ENCODE results near the gene SEPHS2. TPM values are rescaled to one million over a fixed set of nuclear protein-coding genes. Genes with fewer than 3 reads are reported as not detected.

Gene SEPHS2
- total RNA-seq, 1 experiment from 2014 or later = 8.4 TPM

DNA sequence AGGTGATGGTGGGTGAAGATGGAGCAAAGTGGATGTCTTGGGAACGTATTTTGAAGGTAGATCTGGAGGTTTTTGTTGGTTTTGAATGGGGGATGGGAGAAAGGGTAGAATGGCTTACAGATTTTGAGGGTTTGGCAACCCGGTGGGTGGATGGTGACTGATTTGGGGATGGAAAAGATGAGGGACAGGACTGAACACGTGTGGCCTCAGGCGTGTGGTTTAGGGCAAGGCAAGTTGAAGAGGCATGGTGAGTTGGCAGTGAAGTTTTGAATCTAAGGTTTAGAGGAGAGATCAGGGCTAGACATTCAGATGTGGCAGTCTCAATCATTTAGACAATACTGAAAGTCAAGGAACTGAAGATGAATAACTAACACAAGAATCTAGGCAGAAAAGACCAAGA, 10.8 kb downstream of the SEPHS2 start:
- no peaks in the 10 kb centered on the region for H4K20me1 ChIP-seq (ENCODE audit: low read length)
- no peaks in the 10 kb centered on the region; the same call in 1 of the 2 replicates for H3K79me2 ChIP-seq (ENCODE audit: low read length)
- no peak overlapping the region for H3K4me2 ChIP-seq (ENCODE audit: low read length)
- CTCF ChIA-PET = no interaction called here
- no peaks in the 10 kb centered on the region for H3K36me3 ChIP-seq (ENCODE audit: low read depth, low read length)
- peaks cover 9% of the 10 kb centered on the region; the same call in 1 of the 2 replicates for H3K4me1 ChIP-seq (ENCODE audit: insufficient read depth, low read length)
- POLR2A ChIA-PET (ENCODE audit: unreplicated experiment) = no interaction called here
- TF ChIP-seq EZH2phosphoT487 (IDR thresholded peaks at IDR 0.05; ENCODE audit: borderline replicate concordance, low read length) (no peak), EZH2 (IDR thresholded peaks at IDR 0.05; ENCODE audit: low read length, unreplicated experiment) (no peak)
- TF ChIP-seq, protein P1, sequence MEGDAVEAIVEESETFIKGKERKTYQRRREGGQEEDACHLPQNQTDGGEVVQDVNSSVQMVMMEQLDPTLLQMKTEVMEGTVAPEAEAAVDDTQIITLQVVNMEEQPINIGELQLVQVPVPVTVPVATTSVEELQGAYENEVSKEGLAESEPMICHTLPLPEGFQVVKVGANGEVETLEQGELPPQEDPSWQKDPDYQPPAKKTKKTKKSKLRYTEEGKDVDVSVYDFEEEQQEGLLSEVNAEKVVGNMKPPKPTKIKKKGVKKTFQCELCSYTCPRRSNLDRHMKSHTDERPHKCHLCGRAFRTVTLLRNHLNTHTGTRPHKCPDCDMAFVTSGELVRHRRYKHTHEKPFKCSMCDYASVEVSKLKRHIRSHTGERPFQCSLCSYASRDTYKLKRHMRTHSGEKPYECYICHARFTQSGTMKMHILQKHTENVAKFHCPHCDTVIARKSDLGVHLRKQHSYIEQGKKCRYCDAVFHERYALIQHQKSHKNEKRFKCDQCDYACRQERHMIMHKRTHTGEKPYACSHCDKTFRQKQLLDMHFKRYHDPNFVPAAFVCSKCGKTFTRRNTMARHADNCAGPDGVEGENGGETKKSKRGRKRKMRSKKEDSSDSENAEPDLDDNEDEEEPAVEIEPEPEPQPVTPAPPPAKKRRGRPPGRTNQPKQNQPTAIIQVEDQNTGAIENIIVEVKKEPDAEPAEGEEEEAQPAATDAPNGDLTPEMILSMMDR (conservative IDR thresholded peaks at IDR 0.05; ENCODE audit: low read depth, low read length) = no peak
- ATAC-seq (no peak), DNase-seq (no peak)
- intact Hi-C loops (cut with micrococcal nuclease) = loop anchor here (5.0 kb wide), 1 partner anchor 202 kb away; no protein-coding TSS in a partner anchor
- no peaks in the 10 kb centered on the region for H3K9me2 ChIP-seq (replicated peaks; ENCODE audit: low read length)
- no TSS peak for BruUV-seq (replicated peaks)
- no peaks in the 10 kb centered on the region for H3F3A ChIP-seq (ENCODE audit: low read length, unreplicated experiment)
- no peak overlapping the region for H2AFZ ChIP-seq (ENCODE audit: low read length)
- no peak overlapping the region for H3K27ac ChIP-seq (ENCODE audit: low read length)
- no peak overlapping the region for H3K9ac ChIP-seq (ENCODE audit: low read length)
- H3K4me3 ChIP-seq (ENCODE audit: low read length) = no peak overlapping the region
- H3K27me3 ChIP-seq (ENCODE audit: low read length) = no peaks in the 10 kb centered on the region
- no peaks in the 10 kb centered on the region for H3K9me3 ChIP-seq (ENCODE audit: low read length)

DNA sequence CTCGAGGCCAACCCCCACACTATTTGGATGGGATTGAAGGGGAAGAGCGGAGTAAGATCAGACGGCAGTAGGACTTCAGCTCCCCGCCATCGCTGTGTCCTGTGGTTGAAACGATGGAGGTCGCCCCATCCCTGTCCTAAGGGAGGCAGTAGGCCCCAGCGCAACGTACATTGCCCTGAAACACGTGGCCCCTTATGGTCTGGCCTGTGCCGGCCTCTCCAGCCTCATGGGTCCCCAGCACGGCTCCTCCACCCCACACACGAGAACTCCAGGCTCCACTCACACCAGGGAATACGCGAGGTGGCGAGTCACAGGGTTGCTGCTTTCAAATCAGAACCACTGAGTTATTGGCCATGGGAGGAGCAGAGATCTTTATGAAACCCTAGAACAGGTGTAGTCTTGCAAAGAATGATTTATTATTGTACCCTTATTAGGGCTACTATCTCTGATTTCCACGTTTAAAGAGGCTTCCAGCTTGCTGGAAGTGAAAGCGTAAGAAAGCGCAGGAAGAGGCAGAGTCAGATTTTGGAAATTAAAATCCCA, 15.2 kb downstream of the SEPHS2 start:
- POLR2A ChIA-PET (ENCODE audit: unreplicated experiment) = interaction anchor here (1.0 kb wide), 1 partner anchor 204 kb away, joined by 16 read pairs; no protein-coding TSS in a partner anchor
- H4K20me1 ChIP-seq (ENCODE audit: low read length) = no peaks in the 10 kb centered on the region
- peak overlapping the region; percentile 31 for H3K4me2 ChIP-seq (ENCODE audit: low read length)
- peaks cover 33% of the 10 kb centered on the region for H3K79me2 ChIP-seq (ENCODE audit: low read length)
- H3K9me2 ChIP-seq (replicated peaks; ENCODE audit: low read length) = no peaks in the 10 kb centered on the region
- H3K27me3 ChIP-seq (ENCODE audit: low read length) = no peaks in the 10 kb centered on the region
- intact Hi-C loops (cut with micrococcal nuclease) = loop anchor here (5.0 kb wide), 1 partner anchor 207 kb away; no protein-coding TSS in a partner anchor
- ATAC-seq = no peak
- no peak overlapping the region for H3K9ac ChIP-seq (ENCODE audit: low read length)
- H2AFZ ChIP-seq (ENCODE audit: low read length) = peak overlapping the region; percentile 68
- H3K27ac ChIP-seq (ENCODE audit: low read length) = no peak overlapping the region
- CTCF ChIA-PET = interaction anchor here (0.9 to 1.0 kb wide), 5 partner anchors 13 to 366 kb away, joined by 3 to 6 read pairs (median 4); partner anchors contain the start of genes ZNF747 and ZNF764
- TSS peak; percentile 69 for BruUV-seq (replicated peaks)
- H3K9me3 ChIP-seq (ENCODE audit: low read length) = no peaks in the 10 kb centered on the region
- peaks cover 10% of the 10 kb centered on the region for H3K36me3 ChIP-seq (ENCODE audit: low read depth, low read length)
- H3K4me3 ChIP-seq (ENCODE audit: low read length) = no peak overlapping the region
- no peak for DNase-seq
- H3F3A ChIP-seq (ENCODE audit: low read length, unreplicated experiment) = no peaks in the 10 kb centered on the region
- TF ChIP-seq EZH2 (IDR thresholded peaks at IDR 0.05; ENCODE audit: low read length, unreplicated experiment) (no peak), EZH2phosphoT487 (IDR thresholded peaks at IDR 0.05; ENCODE audit: borderline replicate concordance, low read length) (no peak)
- TF ChIP-seq, protein P1 (conservative IDR thresholded peaks at IDR 0.05; ENCODE audit: low read depth, low read length) = no peak; the same call in 1 of the 2 replicates
- H3K4me1 ChIP-seq (ENCODE audit: insufficient read depth, low read length) = peaks cover 12% of the 10 kb centered on the region; the same call in 1 of the 2 replicates
